HepG2 (cell line): ENCODE measurements around the gene RBBP8. TPM values are rescaled to one million over a fixed set of nuclear protein-coding genes. Genes with fewer than 3 reads are reported as not detected.
A peak's percentile ranks its signal among the peaks of the same experiment; 100 is the strongest.

Source experiments
- ATF7-NPFF ChIP-seq: sonication (generic); formaldehyde crosslinking; IDR thresholded peaks from 2 replicates; pipeline ENCODE4 v1.8.1; 2023; ENCODE audit warnings: mild to moderate bottlenecking, low read depth, missing genetic modification reagents, moderate library complexity
- DMAP1 ChIP-seq: IDR thresholded peaks from 2 replicates; pipeline ENCODE4 v1.6.1; 2016
- ELF4 ChIP-seq: sonication (generic); formaldehyde crosslinking; IDR thresholded peaks from 2 replicates; pipeline ENCODE4 v1.5.0; 2020; ENCODE audit warnings: missing genetic modification reagents, mild to moderate bottlenecking, moderate library complexity, borderline replicate concordance
- HDAC1 ChIP-seq: sonication (generic); formaldehyde crosslinking; IDR thresholded peaks from 2 replicates; pipeline ENCODE4 v1.5.1; 2020; ENCODE audit warnings: mild to moderate bottlenecking, missing genetic modification reagents
- HES4 ChIP-seq: sonication (generic); formaldehyde crosslinking; IDR thresholded peaks from 2 replicates; pipeline ENCODE4 v1.9.0; 2021; ENCODE audit warnings: mild to moderate bottlenecking, missing genetic modification reagents, borderline replicate concordance
- HNRNPK ChIP-seq: fragments of 200-400 bp; formaldehyde crosslinking; IDR thresholded peaks from 2 replicates; pipeline ENCODE4 v1.6.1; 2018; ENCODE audit warnings: low read length, low read depth, moderate library complexity, mild to moderate bottlenecking; ENCODE audit not compliant: poor library complexity, severe bottlenecking
- ISX ChIP-seq: sonication (generic); formaldehyde crosslinking; conservative IDR thresholded peaks from 2 replicates; pipeline ENCODE4 v1.5.0; 2020; ENCODE audit warnings: missing genetic modification reagents
- KLF6 ChIP-seq: IDR thresholded peaks from 2 replicates; pipeline ENCODE4 v1.8.0; 2016; ENCODE audit warnings: missing biosample characterization, missing genetic modification reagents
- PAF1 ChIP-seq: IDR thresholded peaks from 2 replicates; pipeline ENCODE4 v1.6.1; 2016; ENCODE audit warnings: missing genetic modification reagents, missing compliant biosample characterization
- PCBP2 ChIP-seq: fragments of 200-400 bp; formaldehyde crosslinking; optimal IDR thresholded peaks from 2 replicates; pipeline ENCODE3; 2018; ENCODE audit warnings: low read length, low read depth; ENCODE audit not compliant: poor library complexity, severe bottlenecking
- PTBP1 ChIP-seq: fragments of 200-400 bp; formaldehyde crosslinking; IDR thresholded peaks from 2 replicates; pipeline ENCODE4 v1.6.1; 2018; ENCODE audit warnings: low read length, low read depth; ENCODE audit not compliant: poor library complexity, severe bottlenecking
- RAD51 ChIP-seq: fragments of 450-650 bp; IDR thresholded peaks from 2 replicates; pipeline ENCODE4 v1.6.1; 2016; ENCODE audit warnings: borderline replicate concordance
- RFX5 ChIP-seq: IDR thresholded peaks from 2 replicates; pipeline ENCODE4 v1.6.1; 2011; ENCODE audit warnings: low read depth, low read length, improper control_type of control experiment
- TBL1XR1 ChIP-seq: fragments of 150-350 bp; IDR thresholded peaks from 2 replicates; pipeline ENCODE4 v1.6.1; 2014; ENCODE audit warnings: borderline replicate concordance, low read length; ENCODE audit not compliant: partially characterized antibody
- ZKSCAN5 ChIP-seq: sonication (generic); formaldehyde crosslinking; IDR thresholded peaks from 2 replicates; pipeline ENCODE4 v1.5.1; 2020; ENCODE audit warnings: mild to moderate bottlenecking, missing genetic modification reagents
- ZNF136 ChIP-seq: sonication (generic); formaldehyde crosslinking; IDR thresholded peaks from 2 replicates; pipeline ENCODE4 v1.8.1; 2022; ENCODE audit warnings: low read depth, mild to moderate bottlenecking, moderate library complexity, missing genetic modification reagents
- ZNF138 ChIP-seq: sonication (generic); formaldehyde crosslinking; IDR thresholded peaks from 2 replicates; pipeline ENCODE4 v1.5.0; 2020; ENCODE audit warnings: mild to moderate bottlenecking, low read depth, missing genetic modification reagents
- ZNF17 ChIP-seq: sonication (generic); formaldehyde crosslinking; IDR thresholded peaks from 2 replicates; pipeline ENCODE4 v1.5.0; 2020; ENCODE audit warnings: mild to moderate bottlenecking, missing genetic modification reagents
- ZNF274 ChIP-seq: sonication (generic); formaldehyde crosslinking; IDR thresholded peaks from 2 replicates; pipeline ENCODE4 v1.5.1; 2020; ENCODE audit warnings: mild to moderate bottlenecking, missing genetic modification reagents
- ZNF350 ChIP-seq: sonication (generic); formaldehyde crosslinking; IDR thresholded peaks from 2 replicates; pipeline ENCODE4 v1.4.0; 2020; ENCODE audit warnings: mild to moderate bottlenecking, low read depth, missing genetic modification reagents, borderline replicate concordance
- ZNF543 ChIP-seq: sonication (generic); formaldehyde crosslinking; IDR thresholded peaks from 2 replicates; pipeline ENCODE4 v1.4.0; 2020; ENCODE audit warnings: mild to moderate bottlenecking, missing genetic modification reagents
- ZNF550 ChIP-seq: sonication (generic); formaldehyde crosslinking; IDR thresholded peaks from 2 replicates; pipeline ENCODE4 v1.4.0; 2020; ENCODE audit warnings: mild to moderate bottlenecking, missing genetic modification reagents, borderline replicate concordance
- ZNF569 ChIP-seq: sonication (generic); formaldehyde crosslinking; IDR thresholded peaks from 2 replicates; pipeline ENCODE4 v1.5.0; 2020; ENCODE audit warnings: mild to moderate bottlenecking, missing genetic modification reagents, moderate library complexity, borderline replicate concordance
- ZNF747 ChIP-seq: sonication (generic); formaldehyde crosslinking; IDR thresholded peaks from 2 replicates; pipeline ENCODE4 v1.8.1; 2023; ENCODE audit warnings: missing genetic modification reagents, mild to moderate bottlenecking, borderline replicate concordance
- ZNF780A ChIP-seq: sonication (generic); formaldehyde crosslinking; IDR thresholded peaks from 2 replicates; pipeline ENCODE4 v1.8.0; 2022; ENCODE audit warnings: mild to moderate bottlenecking, missing genetic modification reagents, moderate library complexity
- ZNF790 ChIP-seq: sonication (generic); formaldehyde crosslinking; IDR thresholded peaks from 2 replicates; pipeline ENCODE4 v1.8.0; 2022; ENCODE audit warnings: missing genetic modification reagents, mild to moderate bottlenecking, borderline replicate concordance
- ZNF879 ChIP-seq: sonication (generic); formaldehyde crosslinking; IDR thresholded peaks from 2 replicates; pipeline ENCODE4 v1.8.1; 2023; ENCODE audit warnings: missing genetic modification reagents
- polyA plus RNA-seq, 8 experiments: library from polyadenylated mRNA; depleted of rRNA in 3 of 8; stranded (reverse) in 7 of 8; unstranded in 1 of 8; fragments of >200 nt; fragmentation: Illumina TruSeq in 4 of 8; extraction: Trizol in 4 of 8; gene quantifications; 2 replicates each; pipeline versions ENCODE4 v1.2.1 to v1.2.3, GENCODE V29; 2011 to 2016; ENCODE audit warnings: low read depth in 4 of 8, missing spikeins in 1 of 8, mixed read lengths in 1 of 8; ENCODE audit not compliant: insufficient read depth in 1 of 8
- total RNA-seq, 5 experiments: library from RNA; depleted of rRNA; stranded (reverse); fragments of >200 nt; fragmentation: Illumina TruSeq; extraction: Trizol; gene quantifications; 2 replicates each; pipeline ENCODE4 v1.2.3, GENCODE V29; 2016; ENCODE audit warnings: low read depth in 1 of 5
- TF ChIP-seq, protein P1 (sequence below): sonication (generic); formaldehyde crosslinking; IDR thresholded peaks from 2 replicates; pipeline ENCODE4 v1.4.0; 2020; ENCODE audit warnings: mild to moderate bottlenecking, missing genetic modification reagents
- TF ChIP-seq, protein P2 (sequence below): sonication (generic); formaldehyde crosslinking; IDR thresholded peaks from 2 replicates; pipeline ENCODE4 v1.4.0; 2020; ENCODE audit warnings: missing genetic modification reagents

Gene RBBP8
- total and polyA plus RNA-seq, 2 of the 13 experiments (the other 11 are each of a cell fraction or from before 2014, with no cell fraction given): 14.2 to 47.4 TPM

DNA sequence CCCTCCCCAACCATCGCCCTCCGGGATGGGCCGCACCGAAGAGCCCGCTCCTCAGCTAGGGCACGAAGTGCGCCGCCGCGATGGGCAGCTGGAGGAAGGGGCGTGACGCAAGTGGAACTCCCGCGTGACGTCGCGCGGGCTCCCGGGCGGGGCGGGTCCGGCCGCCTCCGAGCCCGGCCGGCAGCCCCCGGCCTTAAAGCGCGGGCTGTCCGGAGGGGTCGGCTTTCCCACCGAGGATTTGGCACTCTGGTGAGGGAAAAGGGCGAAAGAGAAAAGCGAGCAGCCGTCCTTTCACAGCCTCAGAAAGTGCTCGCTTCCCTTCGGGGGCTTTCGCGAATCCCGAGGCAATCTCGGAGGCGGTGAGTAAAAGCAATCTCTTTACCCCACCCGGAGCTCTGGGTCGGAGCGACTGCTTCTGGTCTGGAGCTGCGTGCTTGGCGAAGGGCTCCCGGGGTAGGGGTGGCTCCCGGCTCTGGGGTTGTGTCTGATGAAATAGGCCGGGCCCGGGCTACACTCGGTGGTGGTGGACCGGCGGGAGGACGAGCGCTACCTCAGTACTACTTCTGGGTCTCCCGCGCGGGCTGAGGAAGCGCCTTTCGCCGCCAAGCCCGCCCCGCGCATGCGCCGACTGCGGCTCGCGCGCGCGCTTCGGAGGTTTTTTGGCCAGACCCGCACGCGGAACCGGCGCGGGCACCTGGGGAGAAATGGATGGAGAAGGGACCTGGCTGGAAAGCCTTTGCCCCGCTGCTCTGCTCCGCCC, at the start of gene RBBP8 (continued):
- TF ChIP-seq KLF6 (peak; percentile 44; the same call in 1 of the 2 replicates), HES4 (CRISPR knock-in tag) (peak; percentile 94; the same call in 1 of the 2 replicates), PTBP1 (no peak), ISX (CRISPR knock-in tag) (no peak), ZNF138 (no peak), ELF4 (CRISPR knock-in tag) (no peak), TBL1XR1 (no peak), RFX5 (0 out of 2 replicates have a peak, but pooled peaks have one; percentile 19), ZNF17 (no peak), ZNF550 (CRISPR knock-in tag) (no peak), DMAP1 (CRISPR knock-in tag) (peak; percentile 61), ZNF747 (CRISPR knock-in tag) (peak; percentile 75; the same call in 1 of the 2 replicates), ZNF879 (CRISPR knock-in tag) (0 out of 2 replicates have a peak, but pooled peaks have one; percentile 34), PAF1 (CRISPR knock-in tag) (no peak), RAD51 (no peak), ZNF790 (no peak), ZNF569 (CRISPR knock-in tag) (no peak), HDAC1 (CRISPR knock-in tag) (no peak; the same call in none of the 2 replicates), ZKSCAN5 (CRISPR knock-in tag) (no peak), PCBP2 (no peak), ZNF274 (CRISPR knock-in tag) (peak; percentile 41; the same call in 1 of the 2 replicates), ZNF136 (CRISPR knock-in tag) (no peak), ZNF543 (CRISPR knock-in tag) (peak; percentile 86), ZNF350 (CRISPR knock-in tag) (no peak), ZNF780A (CRISPR knock-in tag) (no peak), ATF7-NPFF (CRISPR knock-in tag) (peak; percentile 21; the same call in 1 of the 2 replicates), HNRNPK (peak; percentile 13)
- TF ChIP-seq, protein P1, sequence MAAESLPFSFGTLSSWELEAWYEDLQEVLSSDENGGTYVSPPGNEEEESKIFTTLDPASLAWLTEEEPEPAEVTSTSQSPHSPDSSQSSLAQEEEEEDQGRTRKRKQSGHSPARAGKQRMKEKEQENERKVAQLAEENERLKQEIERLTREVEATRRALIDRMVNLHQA (CRISPR knock-in tag): no peak
- TF ChIP-seq, protein P2, sequence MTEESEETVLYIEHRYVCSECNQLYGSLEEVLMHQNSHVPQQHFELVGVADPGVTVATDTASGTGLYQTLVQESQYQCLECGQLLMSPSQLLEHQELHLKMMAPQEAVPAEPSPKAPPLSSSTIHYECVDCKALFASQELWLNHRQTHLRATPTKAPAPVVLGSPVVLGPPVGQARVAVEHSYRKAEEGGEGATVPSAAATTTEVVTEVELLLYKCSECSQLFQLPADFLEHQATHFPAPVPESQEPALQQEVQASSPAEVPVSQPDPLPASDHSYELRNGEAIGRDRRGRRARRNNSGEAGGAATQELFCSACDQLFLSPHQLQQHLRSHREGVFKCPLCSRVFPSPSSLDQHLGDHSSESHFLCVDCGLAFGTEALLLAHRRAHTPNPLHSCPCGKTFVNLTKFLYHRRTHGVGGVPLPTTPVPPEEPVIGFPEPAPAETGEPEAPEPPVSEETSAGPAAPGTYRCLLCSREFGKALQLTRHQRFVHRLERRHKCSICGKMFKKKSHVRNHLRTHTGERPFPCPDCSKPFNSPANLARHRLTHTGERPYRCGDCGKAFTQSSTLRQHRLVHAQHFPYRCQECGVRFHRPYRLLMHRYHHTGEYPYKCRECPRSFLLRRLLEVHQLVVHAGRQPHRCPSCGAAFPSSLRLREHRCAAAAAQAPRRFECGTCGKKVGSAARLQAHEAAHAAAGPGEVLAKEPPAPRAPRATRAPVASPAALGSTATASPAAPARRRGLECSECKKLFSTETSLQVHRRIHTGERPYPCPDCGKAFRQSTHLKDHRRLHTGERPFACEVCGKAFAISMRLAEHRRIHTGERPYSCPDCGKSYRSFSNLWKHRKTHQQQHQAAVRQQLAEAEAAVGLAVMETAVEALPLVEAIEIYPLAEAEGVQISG (CRISPR knock-in tag): peak; percentile 48; the same call in 1 of the 2 replicates
